ENCODE data around the gene GPD1L.
"Not testable (repeated sequence)": the region's sequence is repeated elsewhere in the genome, so short reads cannot be mapped to it uniquely, and the experiment has no call there.

Gene GPD1L
- 24.2 to 54.4 (median 31.7) reads per million in 9 experiments for total RNA-seq

- no peaks in the 10 kb centered on the region for H3K27me3 Mint-ChIP-seq
- peaks cover 2 to 5% of the 10 kb centered on the region in 2 donors for H3K9me3 Mint-ChIP-seq
- H3K36me3 Mint-ChIP-seq (ENCODE audit: insufficient read depth), result peaks cover 3% of the 10 kb centered on the region
- DNase-seq, result peak; percentile 86 to 91 (median 89)
- peak within 1 kb of the TSS; percentile 85 to 94 for H3K4me3 Mint-ChIP-seq
- peaks cover 20 to 30% of the 10 kb centered on the region in 2 donors for H3K4me1 Mint-ChIP-seq (ENCODE audit: low read depth in 2 of 2)
- ATAC-seq (replicated peaks), result peak; percentile 97
- H3K27ac Mint-ChIP-seq, result peak within 1 kb of the TSS; percentile 66 to 79
Observed at GRCh38 chr3:32106132-32106928, at the start of gene GPD1L. Gene GPD1L, plus strand, starts transcription at chr3:32106620. Its CDS starts 92 bp downstream, at chr3:32106712.

- not testable (repeated sequence) for H3K36me3 Mint-ChIP-seq (ENCODE audit: insufficient read depth); H3K4me3 Mint-ChIP-seq; ATAC-seq (replicated peaks); H3K27ac Mint-ChIP-seq; H3K9me3 Mint-ChIP-seq; DNase-seq; H3K4me1 Mint-ChIP-seq (ENCODE audit: low read depth in 2 of 2)
- peaks cover 20 to 23% of the 10 kb centered on the region in 2 donors for H3K27me3 Mint-ChIP-seq
Observed at GRCh38 chr3:32058465-32058864, 48.0 kb upstream of the GPD1L start.

- Mint-ChIP-seq H3K27ac (no peak overlapping the region), H3K9me3 (no peaks in the 10 kb centered on the region), H3K4me1 (ENCODE audit: low read depth in 2 of 2) (no peaks in the 10 kb centered on the region), H3K27me3 (peaks cover 4 to 7% of the 10 kb centered on the region in 2 donors), H3K36me3 (ENCODE audit: insufficient read depth) (peaks cover 3% of the 10 kb centered on the region), H3K4me3 (no peak overlapping the region)
- no peak for DNase-seq
- ATAC-seq (replicated peaks), result no peak
Observed at GRCh38 chr3:32062950-32063582, 43.4 kb upstream of the GPD1L start.

GRCh38 chr3:32066686-32067085 is 39.7 kb upstream of the GPD1L start:
- no peak overlapping the region for H3K27ac Mint-ChIP-seq
- no peak for ATAC-seq (replicated peaks)
- no peaks in the 10 kb centered on the region for H3K36me3 Mint-ChIP-seq (ENCODE audit: insufficient read depth)
- no peak for DNase-seq
- no peaks in the 10 kb centered on the region for H3K9me3 Mint-ChIP-seq
- no peak overlapping the region for H3K4me3 Mint-ChIP-seq
- H3K27me3 Mint-ChIP-seq, result peaks cover 0 to 7% of the 10 kb centered on the region in 2 donors
- no peaks in the 10 kb centered on the region for H3K4me1 Mint-ChIP-seq (ENCODE audit: low read depth in 2 of 2)

- not testable (repeated sequence) for H3K27me3 Mint-ChIP-seq; DNase-seq; H3K4me3 Mint-ChIP-seq; H3K27ac Mint-ChIP-seq; H3K9me3 Mint-ChIP-seq; ATAC-seq (replicated peaks); H3K4me1 Mint-ChIP-seq (ENCODE audit: low read depth in 2 of 2); H3K36me3 Mint-ChIP-seq (ENCODE audit: insufficient read depth)
Observed at GRCh38 chr3:32074194-32074593, 32.2 kb upstream of the GPD1L start.

GRCh38 chr3:32076566-32076965 is 29.9 kb upstream of the GPD1L start:
- H3K27ac Mint-ChIP-seq, result no peak overlapping the region
- DNase-seq, result no peak
- H3K9me3 Mint-ChIP-seq, result no peaks in the 10 kb centered on the region
- no peaks in the 10 kb centered on the region for H3K4me1 Mint-ChIP-seq (ENCODE audit: low read depth in 2 of 2)
- H3K4me3 Mint-ChIP-seq, result no peak overlapping the region
- no peak for ATAC-seq (replicated peaks)
- peaks cover 8% of the 10 kb centered on the region in 2 donors for H3K27me3 Mint-ChIP-seq
- H3K36me3 Mint-ChIP-seq (ENCODE audit: insufficient read depth), result no peaks in the 10 kb centered on the region

GRCh38 chr3:32077260-32078084 is 28.9 kb upstream of the GPD1L start:
- no peaks in the 10 kb centered on the region for H3K36me3 Mint-ChIP-seq (ENCODE audit: insufficient read depth)
- DNase-seq (no peak), ATAC-seq (replicated peaks) (no peak)
- no peak overlapping the region for H3K27ac Mint-ChIP-seq
- peaks cover 8 to 11% of the 10 kb centered on the region in 2 donors for H3K27me3 Mint-ChIP-seq
- H3K9me3 Mint-ChIP-seq, result no peaks in the 10 kb centered on the region
- H3K4me3 Mint-ChIP-seq, result no peak overlapping the region
- no peaks in the 10 kb centered on the region for H3K4me1 Mint-ChIP-seq (ENCODE audit: low read depth in 2 of 2)

GRCh38 chr3:32078085-32078634 is 28.3 kb upstream of the GPD1L start:
- Mint-ChIP-seq H3K9me3 (no peaks in the 10 kb centered on the region), H3K36me3 (ENCODE audit: insufficient read depth) (no peaks in the 10 kb centered on the region), H3K4me3 (no peak overlapping the region), H3K27me3 (peaks cover 8 to 11% of the 10 kb centered on the region in 2 donors), H3K4me1 (ENCODE audit: low read depth in 2 of 2) (no peaks in the 10 kb centered on the region), H3K27ac (no peak overlapping the region)
- no peak for DNase-seq
- no peak for ATAC-seq (replicated peaks)

GRCh38 chr3:32078864-32079263 is 27.6 kb upstream of the GPD1L start:
- Mint-ChIP-seq H3K36me3 (ENCODE audit: insufficient read depth) (no peaks in the 10 kb centered on the region), H3K27me3 (peaks cover 8 to 11% of the 10 kb centered on the region in 2 donors), H3K9me3 (no peaks in the 10 kb centered on the region), H3K4me1 (ENCODE audit: low read depth in 2 of 2) (no peaks in the 10 kb centered on the region), H3K27ac (no peak overlapping the region), H3K4me3 (no peak overlapping the region)
- ATAC-seq (replicated peaks) (no peak), DNase-seq (no peak)

- Mint-ChIP-seq H3K36me3 (ENCODE audit: insufficient read depth) (no peaks in the 10 kb centered on the region), H3K27me3 (peaks cover 10 to 11% of the 10 kb centered on the region in 2 donors), H3K9me3 (no peaks in the 10 kb centered on the region), H3K4me1 (ENCODE audit: low read depth in 2 of 2) (no peaks in the 10 kb centered on the region), H3K4me3 (no peak overlapping the region), H3K27ac (no peak overlapping the region)
- DNase-seq (no peak), ATAC-seq (replicated peaks) (no peak)
Observed at GRCh38 chr3:32082721-32083120, 23.7 kb upstream of the GPD1L start.

- ATAC-seq (replicated peaks), result no peak
- no peak overlapping the region for H3K4me3 Mint-ChIP-seq
- H3K27me3 Mint-ChIP-seq, result peaks cover 18% of the 10 kb centered on the region in 2 donors
Observed at GRCh38 chr3:32083702-32084270, 22.6 kb upstream of the GPD1L start.

GRCh38 chr3:32084870-32085269 is 21.6 kb upstream of the GPD1L start:
- H3K36me3 Mint-ChIP-seq (ENCODE audit: insufficient read depth), result no peaks in the 10 kb centered on the region
- no peak overlapping the region for H3K27ac Mint-ChIP-seq

More at GRCh38 chr3:32083702-32084270, 22.6 kb upstream of the GPD1L start:
- Mint-ChIP-seq H3K27ac (no peak overlapping the region), H3K9me3 (no peaks in the 10 kb centered on the region), H3K36me3 (ENCODE audit: insufficient read depth) (no peaks in the 10 kb centered on the region), H3K4me1 (ENCODE audit: low read depth in 2 of 2) (no peaks in the 10 kb centered on the region)
- DNase-seq, result no peak

GRCh38 chr3:32086464-32086863 is 20.0 kb upstream of the GPD1L start:
- DNase-seq (no peak), ATAC-seq (replicated peaks) (no peak)
- Mint-ChIP-seq H3K4me3 (no peak overlapping the region), H3K9me3 (peaks cover 0 to 2% of the 10 kb centered on the region in 2 donors), H3K27ac (no peak overlapping the region), H3K27me3 (peaks cover 11 to 15% of the 10 kb centered on the region in 2 donors), H3K36me3 (ENCODE audit: insufficient read depth) (no peaks in the 10 kb centered on the region), H3K4me1 (ENCODE audit: low read depth in 2 of 2) (peaks cover 2% of the 10 kb centered on the region in 2 donors)

More at GRCh38 chr3:32084870-32085269, 21.6 kb upstream of the GPD1L start:
- no peak overlapping the region for H3K4me3 Mint-ChIP-seq
- H3K4me1 Mint-ChIP-seq (ENCODE audit: low read depth in 2 of 2), result no peaks in the 10 kb centered on the region
- ATAC-seq (replicated peaks), result no peak
- peaks cover 0 to 2% of the 10 kb centered on the region in 2 donors for H3K9me3 Mint-ChIP-seq
- no peak for DNase-seq
- peaks cover 16 to 18% of the 10 kb centered on the region in 2 donors for H3K27me3 Mint-ChIP-seq

Measured in effector memory CD8-positive, alpha-beta T cell (primary cell).